Measurements from ENCODE around the gene LYPD3.

GRCh38 chr19:43467730-43468129 lies 2.3 kb upstream of the LYPD3 start:
- no peak for TF ChIP-seq EED (IDR thresholded peaks at IDR 0.05; ENCODE audit: low read depth)
- TF ChIP-seq POLR2AphosphoS5 (IDR thresholded peaks at IDR 0.05; ENCODE audit: low read length), result no peak
- no peak for TF ChIP-seq CTCF (IDR thresholded peaks at IDR 0.05 in 2 of 3, conservative IDR thresholded peaks at IDR 0.05 in 1 of 3; ENCODE audit: control insufficient read depth in 2 of 3, extremely low read depth in 1 of 3, insufficient read depth in 1 of 3, low read depth in 3 of 3, low read length in 3 of 3)
- TF ChIP-seq MAX (IDR thresholded peaks at IDR 0.05; ENCODE audit: low read depth, low read length), result no peak
- TF ChIP-seq YY1 (IDR thresholded peaks at IDR 0.05; ENCODE audit: low read depth, low read length), result no peak
- no peak for TF ChIP-seq POLR2A (IDR thresholded peaks at IDR 0.05; ENCODE audit: low read depth, low read length)
- TF ChIP-seq RELA (IDR thresholded peaks at IDR 0.05; ENCODE audit: borderline replicate concordance, partially characterized antibody), result no peak
- no peak for TF ChIP-seq JUNB (IDR thresholded peaks at IDR 0.05)
- TF ChIP-seq ZNF274 (IDR thresholded peaks at IDR 0.05; ENCODE audit: insufficient read depth, insufficient read length), result no peak
- no peak for TF ChIP-seq EZH2 (IDR thresholded peaks at IDR 0.05; ENCODE audit: borderline replicate concordance, control insufficient read depth, low read depth, low read length)
- no peak for TF ChIP-seq CEBPB (IDR thresholded peaks at IDR 0.05; ENCODE audit: borderline replicate concordance in 1 of 2, low read depth in 2 of 2, low read length in 2 of 2)
- no peak for TF ChIP-seq HDAC2 (IDR thresholded peaks at IDR 0.05)
- no peak for TF ChIP-seq SREBF2 (IDR thresholded peaks at IDR 0.05; ENCODE audit: low read length)
- TF ChIP-seq CHD2 (IDR thresholded peaks at IDR 0.05; ENCODE audit: borderline replicate concordance, low read depth, low read length), result no peak

All from GM12878 (cell line).